B cell (primary cell): ENCODE results near the gene CNMD. TPM values are rescaled to one million over a fixed set of nuclear protein-coding genes. Genes with fewer than 3 reads are reported as not detected.

Source experiments
- ATAC-seq: fragments of 200-7000 bp; cut with Tn5 transposase; one replicate; pipeline ENCODE4 v1.10.0; 2021; ENCODE audit warnings: low read depth, mild to moderate bottlenecking, moderate number of reproducible peaks, moderate library complexity
- CTCF ChIA-PET: fragments of 350-600 bp; sonication (Branson Sonifier 250); formaldehyde crosslinking; loops from one replicate; lab custom pipeline; 2021; ENCODE audit warnings: antibody characterized with exemption, inconsistent platforms; lab: Charles Lee
- POLR2A ChIA-PET: fragments of 350-600 bp; sonication (Branson Sonifier 250); formaldehyde crosslinking; loops from one replicate; lab custom pipeline; 2021; ENCODE audit warnings: antibody characterized with exemption; lab: Charles Lee
- DNase-seq: peaks from one replicate; pipeline ENCODE4 v3.0.0; 2013
- H2AFZ ChIP-seq: 2 replicates; pipeline ENCODE4 v1.6.1; 2012; ENCODE audit warnings: mild to moderate bottlenecking, low read depth, low read length; ENCODE audit not compliant: insufficient read depth, poor library complexity, severe bottlenecking
- H3K27ac ChIP-seq, 2 donors: 1 replicate in 1 of 2; 2 replicates in 1 of 2; pipeline ENCODE4 v1.5.1; 2012 to 2013; ENCODE audit warnings: low read length in 2 of 2, mild to moderate bottlenecking in 2 of 2, moderate library complexity in 1 of 2
- H3K27me3 ChIP-seq, 4 experiments: fragments of 200-600 bp in 1 of 4; sonication (generic) in 1 of 4; replicated peaks in 1 of 4; 1 replicate in 2 of 4; 2 replicates in 2 of 4; pipeline versions ENCODE4 v1.6.1 to v1.7.0; 2013 to 2016; ENCODE audit warnings: low read length in 3 of 4, mild to moderate bottlenecking in 2 of 4, mixed read lengths in 1 of 4, moderate library complexity in 1 of 4; ENCODE audit not compliant: insufficient read depth in 4 of 4, control insufficient read depth in 3 of 4; ENCODE audit errors: control extremely low read depth in 1 of 4
- H3K36me3 ChIP-seq, 2 experiments: replicated peaks in 1 of 2; 1 replicate in 1 of 2; 2 replicates in 1 of 2; pipeline versions ENCODE4 v1.6.1 to v1.7.1; 2013; ENCODE audit warnings: low read length in 1 of 2; ENCODE audit not compliant: insufficient read depth in 2 of 2, control insufficient read depth in 1 of 2; ENCODE audit errors: control extremely low read depth in 1 of 2, extremely low read depth in 1 of 2
- H3K4me1 ChIP-seq, 2 donors: fragments of 200-600 bp in 1 of 2; sonication (generic) in 1 of 2; 1 replicate in 1 of 2; 2 replicates in 1 of 2; pipeline versions ENCODE4 v1.5.1 to v1.6.1; 2013 to 2017; ENCODE audit warnings: low read length in 2 of 2; ENCODE audit not compliant: control insufficient read depth in 2 of 2, insufficient read depth in 2 of 2
- H3K4me2 ChIP-seq: replicated peaks from 2 replicates; pipeline ENCODE3; 2012; ENCODE audit warnings: mild to moderate bottlenecking, low read depth, low read length; ENCODE audit not compliant: poor library complexity, severe bottlenecking
- H3K4me3 ChIP-seq, 5 experiments: fragments of 200-600 bp in 1 of 5; sonication (generic) in 1 of 5; 1 replicate in 3 of 5; 2 replicates in 2 of 5; pipeline versions ENCODE4 v1.5.1 to v1.7.0; 2011 to 2016; ENCODE audit warnings: low read length in 4 of 5, mild to moderate bottlenecking in 4 of 5, low read depth in 2 of 5, control low read depth in 1 of 5, moderate library complexity in 1 of 5; ENCODE audit not compliant: insufficient read depth in 1 of 5; ENCODE audit errors: control extremely low read depth in 1 of 5, extremely low read depth in 1 of 5
- H3K79me2 ChIP-seq: fragments of 200-600 bp; sonication (generic); one replicate; pipeline ENCODE4 v1.6.0; 2016; ENCODE audit warnings: low read length; ENCODE audit not compliant: control insufficient read depth, insufficient read depth
- H3K9ac ChIP-seq: fragments of 200-600 bp; sonication (generic); 2 replicates; pipeline ENCODE4 v1.6.1; 2017; ENCODE audit warnings: mild to moderate bottlenecking, low read length, moderate library complexity
- H3K9me3 ChIP-seq, 3 donors: one replicate each; pipeline versions ENCODE4 v1.6.1 to v1.7.1; 2013; ENCODE audit warnings: low read length in 2 of 3; ENCODE audit not compliant: control insufficient read depth in 2 of 3, insufficient read depth in 1 of 3; ENCODE audit errors: control extremely low read depth in 1 of 3
- H4K20me1 ChIP-seq: 2 replicates; pipeline ENCODE4 v1.6.0; 2012; ENCODE audit warnings: mild to moderate bottlenecking, low read length; ENCODE audit not compliant: insufficient read depth, control insufficient read depth, poor library complexity, severe bottlenecking
- H3K27ac Mint-ChIP-seq: one replicate; pipeline ENCODE4 v1.8.0; 2021; ENCODE audit warnings: mixed read lengths
- H3K27me3 Mint-ChIP-seq: one replicate; pipeline ENCODE4 v1.8.0; 2021; ENCODE audit warnings: mixed read lengths
- H3K4me1 Mint-ChIP-seq: one replicate; pipeline ENCODE4 v1.8.0; 2021; ENCODE audit warnings: mixed read lengths
- H3K4me3 Mint-ChIP-seq: one replicate; pipeline ENCODE4 v1.8.0; 2021; ENCODE audit warnings: mixed read lengths
- H3K9me3 Mint-ChIP-seq: one replicate; pipeline ENCODE4 v1.8.0; 2022; ENCODE audit warnings: mixed read lengths; ENCODE audit not compliant: insufficient read depth
- EZH2 ChIP-seq: IDR thresholded peaks from 2 replicates; pipeline ENCODE4 v1.6.1; 2012; ENCODE audit warnings: borderline replicate concordance, low read depth, mild to moderate bottlenecking, moderate library complexity, low read length; ENCODE audit not compliant: insufficient read depth, poor library complexity, severe bottlenecking
- WGBS: methylation state at CpG from one replicate; pipeline ENCODE4 v1.1.5; 2013; ENCODE audit warnings: missing lambda C conversion rate; ENCODE audit not compliant: insufficient coverage; 5-methylcytosine and 5-hydroxymethylcytosine counted together
- intact Hi-C: fragments of 100-400 bp; cut with micrococcal nuclease; formaldehyde crosslinking; loops from one replicate; pipeline ENCODE4 v1.10.0; 2022
- polyA plus RNA-seq: library from polyadenylated mRNA; depleted of rRNA; stranded (reverse); fragments of >200 nt; gene quantifications from 2 replicates; pipeline ENCODE4 v1.2.3, GENCODE V29; 2012
- total RNA-seq, 2 donors: library from RNA; stranded (reverse); fragments of 120-200 nt in 1 of 2; gene quantifications; 1 replicate in 1 of 2; 2 replicates in 1 of 2; pipeline versions ENCODE4 v1.2.3 to v1.2.4, GENCODE V29; 2013 to 2022
- TF ChIP-seq, protein P1 (sequence below): fragments of 200-600 bp; IDR thresholded peaks from one replicate; pipeline ENCODE4 v1.8.0; 2022; ENCODE audit warnings: antibody characterized with exemption, mild to moderate bottlenecking

Gene CNMD
- total and polyA plus RNA-seq, 2 donors (not counting 1 experiment from before 2014, with no cell fraction given), result not detected

DNA sequence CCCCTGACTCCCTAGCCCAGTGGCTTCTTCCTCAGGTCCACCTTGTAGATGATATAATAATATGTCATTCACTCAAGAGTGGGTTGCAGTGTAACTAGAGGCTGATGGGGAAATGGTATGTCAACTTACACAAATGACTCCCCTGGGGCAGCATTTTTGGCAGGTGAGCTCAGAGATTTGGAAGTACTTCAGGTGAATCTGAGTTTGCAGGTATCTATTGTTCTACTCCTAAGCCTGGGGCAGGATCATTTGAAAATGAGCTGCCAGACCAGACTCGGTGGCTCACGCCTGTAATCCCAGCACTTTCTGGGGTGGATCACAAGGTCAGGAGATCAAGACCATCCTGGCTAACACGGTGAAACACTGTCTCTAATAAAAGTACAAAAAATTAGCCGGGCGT is 11.6 kb upstream of the CNMD start:
- H3K4me1 ChIP-seq, result no peaks in the 10 kb centered on the region
- no peaks in the 10 kb centered on the region for H3K36me3 ChIP-seq
- ATAC-seq, result no peak
- DNase-seq, result no peak
- Mint-ChIP-seq H3K4me3 (no peak overlapping the region), H3K27me3 (peaks cover 23% of the 10 kb centered on the region), H3K27ac (no peak overlapping the region), H3K9me3 (no peaks in the 10 kb centered on the region), H3K4me1 (no peaks in the 10 kb centered on the region)
- no peak overlapping the region for H2AFZ ChIP-seq
- intact Hi-C loops, result no loop called here
- H4K20me1 ChIP-seq, result no peaks in the 10 kb centered on the region
- no peak overlapping the region for H3K9ac ChIP-seq
- no peak overlapping the region for H3K4me3 ChIP-seq
- POLR2A ChIA-PET, result no interaction called here
- TF ChIP-seq EZH2, result no peak
- TF ChIP-seq, protein P1, sequence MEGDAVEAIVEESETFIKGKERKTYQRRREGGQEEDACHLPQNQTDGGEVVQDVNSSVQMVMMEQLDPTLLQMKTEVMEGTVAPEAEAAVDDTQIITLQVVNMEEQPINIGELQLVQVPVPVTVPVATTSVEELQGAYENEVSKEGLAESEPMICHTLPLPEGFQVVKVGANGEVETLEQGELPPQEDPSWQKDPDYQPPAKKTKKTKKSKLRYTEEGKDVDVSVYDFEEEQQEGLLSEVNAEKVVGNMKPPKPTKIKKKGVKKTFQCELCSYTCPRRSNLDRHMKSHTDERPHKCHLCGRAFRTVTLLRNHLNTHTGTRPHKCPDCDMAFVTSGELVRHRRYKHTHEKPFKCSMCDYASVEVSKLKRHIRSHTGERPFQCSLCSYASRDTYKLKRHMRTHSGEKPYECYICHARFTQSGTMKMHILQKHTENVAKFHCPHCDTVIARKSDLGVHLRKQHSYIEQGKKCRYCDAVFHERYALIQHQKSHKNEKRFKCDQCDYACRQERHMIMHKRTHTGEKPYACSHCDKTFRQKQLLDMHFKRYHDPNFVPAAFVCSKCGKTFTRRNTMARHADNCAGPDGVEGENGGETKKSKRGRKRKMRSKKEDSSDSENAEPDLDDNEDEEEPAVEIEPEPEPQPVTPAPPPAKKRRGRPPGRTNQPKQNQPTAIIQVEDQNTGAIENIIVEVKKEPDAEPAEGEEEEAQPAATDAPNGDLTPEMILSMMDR, result no peak
- H3K27ac ChIP-seq, result no peak overlapping the region
- peaks cover 0 to 4% (median 0%) of the 10 kb centered on the region in 4 experiments for H3K27me3 ChIP-seq
- no peaks in the 10 kb centered on the region for H3K79me2 ChIP-seq
- CTCF ChIA-PET, result no interaction called here
- WGBS, result 94% methylated on average over 5 of the region's 5 CpGs
- H3K9me3 ChIP-seq, result no peaks in the 10 kb centered on the region
- H3K4me2 ChIP-seq, result no peak overlapping the region

DNA sequence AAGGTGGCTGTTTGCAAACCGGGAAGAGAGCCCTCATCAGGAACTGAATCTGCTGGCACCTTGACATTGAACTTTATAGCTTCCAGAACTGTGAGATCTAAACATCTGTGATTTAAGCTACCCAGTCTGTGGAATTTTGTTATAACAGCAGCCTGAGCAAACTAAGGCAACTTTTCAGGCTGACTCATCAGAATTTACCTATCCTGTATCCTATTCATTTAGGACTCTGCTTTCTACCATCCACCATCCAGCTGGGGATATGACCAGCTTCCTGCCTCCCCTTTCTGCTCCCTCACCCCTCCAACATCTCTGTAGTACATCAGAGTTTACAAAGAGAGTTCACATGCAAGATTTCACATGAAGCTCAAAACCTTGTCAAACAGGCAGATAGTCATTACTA is 11.1 kb upstream of the CNMD start:
- no peak overlapping the region for H3K4me3 ChIP-seq
- no peak for TF ChIP-seq EZH2
- TF ChIP-seq, protein P1, result no peak
- no peak for ATAC-seq
- no peaks in the 10 kb centered on the region for H3K79me2 ChIP-seq
- no peak overlapping the region for H2AFZ ChIP-seq
- no peak overlapping the region for H3K4me3 Mint-ChIP-seq
- intact Hi-C loops, result no loop called here
- no peak for DNase-seq
- ChIA-PET POLR2A (no interaction called here), CTCF (no interaction called here)
- H3K4me1 Mint-ChIP-seq, result no peaks in the 10 kb centered on the region
- H3K9me3 Mint-ChIP-seq, result no peaks in the 10 kb centered on the region
- no CpG with 5 or more reads among the region's 1 CpG for WGBS
- H3K4me2 ChIP-seq, result no peak overlapping the region
- H3K27me3 ChIP-seq, result peaks cover 0 to 4% (median 0%) of the 10 kb centered on the region in 4 experiments
- H3K9me3 ChIP-seq, result no peaks in the 10 kb centered on the region
- peaks cover 22% of the 10 kb centered on the region for H3K27me3 Mint-ChIP-seq
- H3K36me3 ChIP-seq, result no peaks in the 10 kb centered on the region
- no peak overlapping the region for H3K27ac Mint-ChIP-seq
- no peaks in the 10 kb centered on the region for H4K20me1 ChIP-seq
- H3K9ac ChIP-seq, result no peak overlapping the region
- H3K27ac ChIP-seq, result no peak overlapping the region
- no peaks in the 10 kb centered on the region for H3K4me1 ChIP-seq
